ENCODE results near the gene NME1. TPM values are rescaled to one million over a fixed set of nuclear protein-coding genes. Genes with fewer than 3 reads are reported as not detected.

The NME1 gene
- total and polyA plus RNA-seq, 2 donors (not counting 3 experiments of a cell fraction or from before 2014, with no cell fraction given) = 214 to 326 TPM

GRCh38 chr17:51149163-51149562 is 4.2 kb upstream of the NME1 start:
- H3K4me2 ChIP-seq (ENCODE audit: insufficient read depth, low read length) = no peak overlapping the region
- TF ChIP-seq MYC (IDR thresholded peaks at IDR 0.05; ENCODE audit: low read depth, low read length) = no peak
- TF ChIP-seq CTCF (IDR thresholded peaks at IDR 0.05; ENCODE audit: extremely low read depth in 1 of 2, insufficient read depth in 1 of 2, low read depth in 1 of 2, low read length in 2 of 2) = no peak
- no peak for TF ChIP-seq POLR2AphosphoS5 (IDR thresholded peaks at IDR 0.05; ENCODE audit: insufficient read depth, low read depth, low read length)
- no peak for TF ChIP-seq POLR2A (IDR thresholded peaks at IDR 0.05; ENCODE audit: low read depth, low read length)
- no peak for TF ChIP-seq JUN (IDR thresholded peaks at IDR 0.05; ENCODE audit: borderline replicate concordance, insufficient read depth, insufficient read length, low read depth)
- TF ChIP-seq GATA2 (IDR thresholded peaks at IDR 0.05; ENCODE audit: insufficient read depth, insufficient read length, low read depth, low read length) = no peak
- no peak for TF ChIP-seq FOS (IDR thresholded peaks at IDR 0.05; ENCODE audit: borderline replicate concordance, insufficient read depth, low read length)
- no peak for TF ChIP-seq EZH2 (IDR thresholded peaks at IDR 0.05; ENCODE audit: borderline replicate concordance, low read depth, low read length, severe bottlenecking)
- no peak for TF ChIP-seq MAX (IDR thresholded peaks at IDR 0.05; ENCODE audit: insufficient read depth, insufficient read length)
- POLR2A ChIA-PET = no interaction called here
- DNase-seq (ENCODE audit: low read depth, low spot score) = no peak
- intact Hi-C loops (cut with micrococcal nuclease) (no loop called here), dilution Hi-C loops (cut with MboI; ENCODE audit: extremely low pct_ligation_motif_present, low sequenced_read_pairs) (no loop called here)
- H3K9me3 ChIP-seq (replicated peaks; ENCODE audit: control insufficient read depth, insufficient read depth, low read length) = no peaks in the 10 kb centered on the region
- H4K20me1 ChIP-seq (replicated peaks; ENCODE audit: control insufficient read depth, extremely low read depth, insufficient read depth, low read length) = no peaks in the 10 kb centered on the region
- H3K36me3 ChIP-seq (ENCODE audit: control insufficient read depth in 2 of 2, extremely low read depth in 1 of 2, insufficient read depth in 2 of 2, low read length in 2 of 2) = no peaks in the 10 kb centered on the region
- no peak overlapping the region for H3K4me3 ChIP-seq (replicated peaks in 1 of 3; ENCODE audit: insufficient read depth in 1 of 3, low read depth in 1 of 3, low read length in 3 of 3)
- H3K9ac ChIP-seq (replicated peaks; ENCODE audit: extremely low read depth, insufficient read depth, low read length) = no peak overlapping the region
- peaks cover 6% of the 10 kb centered on the region for H3K4me1 ChIP-seq (ENCODE audit: control insufficient read depth, extremely low read depth, insufficient read depth, low read length)
- no peak overlapping the region for H2AFZ ChIP-seq (ENCODE audit: low read depth, low read length)
- CTCF ChIA-PET = interaction anchor here (1.2 to 1.4 kb wide), 2 partner anchors 9 to 148 kb away, joined by 3 to 4 read pairs; no protein-coding TSS in a partner anchor
- peaks cover 7% of the 10 kb centered on the region for H3K79me2 ChIP-seq (ENCODE audit: control insufficient read depth, insufficient read depth, low read length)
- H3K27me3 ChIP-seq (ENCODE audit: control insufficient read depth in 2 of 2, insufficient read depth in 2 of 2, low read length in 2 of 2) = no peaks in the 10 kb centered on the region
- BruUV-seq (replicated peaks) = no TSS peak
- no peak for FAIRE-seq
- no peaks in the 10 kb centered on the region for H3K9me1 ChIP-seq (replicated peaks; ENCODE audit: control insufficient read depth, extremely low read depth, insufficient read depth, low read length)
- no peak overlapping the region for H3K27ac ChIP-seq (ENCODE audit: insufficient read depth, low read depth, low read length)
